ENCODE results near the gene SF3B1.

SF3B1 gene

GRCh38 chr2:197431858-197432257 is 3.0 kb downstream of the SF3B1 start:
- TF ChIP-seq NFRKB (IDR thresholded peaks at IDR 0.05) = no peak
- TF ChIP-seq L3MBTL2 (conservative IDR thresholded peaks at IDR 0.05) = no peak
- no peak for TF ChIP-seq ZNF384 (IDR thresholded peaks at IDR 0.05)
- TF ChIP-seq PKNOX1 (IDR thresholded peaks at IDR 0.05) = no peak
- TF ChIP-seq FOXM1 (IDR thresholded peaks at IDR 0.05; ENCODE audit: borderline replicate concordance) = no peak
- TF ChIP-seq TARDBP (IDR thresholded peaks at IDR 0.05) = no peak
- no peak for TF ChIP-seq FOXK2 (IDR thresholded peaks at IDR 0.05)
- TF ChIP-seq SP1 (IDR thresholded peaks at IDR 0.05) = no peak
- TF ChIP-seq HDGF (IDR thresholded peaks at IDR 0.05; ENCODE audit: borderline replicate concordance) = no peak
- no peak for TF ChIP-seq LEF1 (IDR thresholded peaks at IDR 0.05; ENCODE audit: borderline replicate concordance)
- no peak for TF ChIP-seq CTBP1 (IDR thresholded peaks at IDR 0.05; ENCODE audit: borderline replicate concordance)
- no peak for TF ChIP-seq BHLHE40 (IDR thresholded peaks at IDR 0.05; ENCODE audit: borderline replicate concordance)
- no peak for TF ChIP-seq ELF4 (IDR thresholded peaks at IDR 0.05)
- no peak for TF ChIP-seq ARNT (IDR thresholded peaks at IDR 0.05)
- no peak for TF ChIP-seq SUZ12 (IDR thresholded peaks at IDR 0.05)
- TF ChIP-seq FOXA1 (IDR thresholded peaks at IDR 0.05) = no peak
- DNase-seq (ENCODE audit: extremely low spot score) = no peak
- ChIA-PET CTCF (interaction anchor here (0.6 kb wide), 1 partner anchor 13 kb away, joined by 3 read pairs; no protein-coding TSS in a partner anchor), POLR2A (interaction anchor here (1.1 kb wide), 1 partner anchor 21 kb away, joined by 3 read pairs; the partner anchor contains the start of gene COQ10B)

GRCh38 chr2:197427986-197428385 is 6.8 kb downstream of the SF3B1 start:
- no peak for TF ChIP-seq SUZ12 (IDR thresholded peaks at IDR 0.05)
- TF ChIP-seq PKNOX1 (IDR thresholded peaks at IDR 0.05) = no peak
- TF ChIP-seq FOXA1 (IDR thresholded peaks at IDR 0.05) = no peak
- TF ChIP-seq FOXK2 (IDR thresholded peaks at IDR 0.05) = no peak
- no peak for TF ChIP-seq LEF1 (IDR thresholded peaks at IDR 0.05; ENCODE audit: borderline replicate concordance)
- TF ChIP-seq SP1 (IDR thresholded peaks at IDR 0.05) = no peak
- no peak for TF ChIP-seq ARNT (IDR thresholded peaks at IDR 0.05)
- no peak for TF ChIP-seq TARDBP (IDR thresholded peaks at IDR 0.05)
- TF ChIP-seq BHLHE40 (IDR thresholded peaks at IDR 0.05; ENCODE audit: borderline replicate concordance) = no peak
- DNase-seq (ENCODE audit: extremely low spot score) = no peak
- ChIA-PET POLR2A (no interaction called here), CTCF (no interaction called here)

- CTCF ChIA-PET = no interaction called here
- DNase-seq (ENCODE audit: extremely low spot score) = no peak
- TF ChIP-seq PKNOX1 (IDR thresholded peaks at IDR 0.05) = no peak
- no peak for TF ChIP-seq BHLHE40 (IDR thresholded peaks at IDR 0.05; ENCODE audit: borderline replicate concordance)
- TF ChIP-seq NFRKB (IDR thresholded peaks at IDR 0.05) = no peak
- TF ChIP-seq CTBP1 (IDR thresholded peaks at IDR 0.05; ENCODE audit: borderline replicate concordance) = no peak
- no peak for TF ChIP-seq FOXK2 (IDR thresholded peaks at IDR 0.05)
- no peak for TF ChIP-seq TARDBP (IDR thresholded peaks at IDR 0.05)
- no peak for TF ChIP-seq ELF4 (IDR thresholded peaks at IDR 0.05)
- TF ChIP-seq ARNT (IDR thresholded peaks at IDR 0.05) = no peak
- POLR2A ChIA-PET = no interaction called here
Measured at GRCh38 chr2:197426723-197427603, 7.9 kb downstream of the SF3B1 start.

GRCh38 chr2:197425550-197425949 is 9.3 kb downstream of the SF3B1 start:
- POLR2A ChIA-PET = interaction anchor here (1.0 kb wide), 1 partner anchor 9 kb away, joined by 4 read pairs; the partner anchor contains the start of gene SF3B1
- TF ChIP-seq PKNOX1 (IDR thresholded peaks at IDR 0.05) (no peak), TARDBP (IDR thresholded peaks at IDR 0.05) (no peak), SUZ12 (IDR thresholded peaks at IDR 0.05) (no peak), SP1 (IDR thresholded peaks at IDR 0.05) (no peak), FOXM1 (IDR thresholded peaks at IDR 0.05; ENCODE audit: borderline replicate concordance) (no peak), LEF1 (IDR thresholded peaks at IDR 0.05; ENCODE audit: borderline replicate concordance) (no peak), FOXA1 (IDR thresholded peaks at IDR 0.05) (no peak), BHLHE40 (IDR thresholded peaks at IDR 0.05; ENCODE audit: borderline replicate concordance) (no peak), NFRKB (IDR thresholded peaks at IDR 0.05) (no peak), ARNT (IDR thresholded peaks at IDR 0.05) (no peak), ZNF384 (IDR thresholded peaks at IDR 0.05) (no peak), ELF4 (IDR thresholded peaks at IDR 0.05) (no peak), CTBP1 (IDR thresholded peaks at IDR 0.05; ENCODE audit: borderline replicate concordance) (no peak), L3MBTL2 (conservative IDR thresholded peaks at IDR 0.05) (no peak), HDGF (IDR thresholded peaks at IDR 0.05; ENCODE audit: borderline replicate concordance) (no peak), FOXK2 (IDR thresholded peaks at IDR 0.05) (no peak)
- CTCF ChIA-PET = no interaction called here
- DNase-seq (ENCODE audit: extremely low spot score) = no peak

GRCh38 chr2:197423307-197423706 is 11.5 kb downstream of the SF3B1 start:
- ChIA-PET POLR2A (interaction anchor here (2.4 kb wide), 1 partner anchor 12 kb away, joined by 9 read pairs; the partner anchor contains the start of gene SF3B1), CTCF (interaction anchor here (0.6 to 0.7 kb wide), 2 partner anchors 12 to 246 kb away, joined by 3 read pairs; no protein-coding TSS in a partner anchor)
- no peak for DNase-seq (ENCODE audit: extremely low spot score)
- TF ChIP-seq SUZ12 (IDR thresholded peaks at IDR 0.05) (no peak), CTBP1 (IDR thresholded peaks at IDR 0.05; ENCODE audit: borderline replicate concordance) (no peak), PKNOX1 (IDR thresholded peaks at IDR 0.05) (no peak), ARNT (IDR thresholded peaks at IDR 0.05) (no peak), NFRKB (IDR thresholded peaks at IDR 0.05) (no peak), SP1 (IDR thresholded peaks at IDR 0.05) (no peak), FOXM1 (IDR thresholded peaks at IDR 0.05; ENCODE audit: borderline replicate concordance) (no peak), ZNF384 (IDR thresholded peaks at IDR 0.05) (no peak), ELF4 (IDR thresholded peaks at IDR 0.05) (no peak), FOXA1 (IDR thresholded peaks at IDR 0.05) (no peak)

Data from HEK293T (cell line).